AG09319 (cell line): ENCODE data around the gene ACSL6.

Experiments used
- DNase-seq: peaks from one replicate; pipeline ENCODE4 v3.0.0-alpha.2; 2010; ENCODE audit warnings: low read depth; ENCODE audit errors: extremely low read depth
- TF ChIP-seq, protein P1 (sequence below): IDR thresholded peaks from 2 replicates; pipeline ENCODE4 v1.5.1; 2011; ENCODE audit warnings: low read depth, mild to moderate bottlenecking, inconsistent platforms, low read length, moderate library complexity

ACSL6 gene, protein sequence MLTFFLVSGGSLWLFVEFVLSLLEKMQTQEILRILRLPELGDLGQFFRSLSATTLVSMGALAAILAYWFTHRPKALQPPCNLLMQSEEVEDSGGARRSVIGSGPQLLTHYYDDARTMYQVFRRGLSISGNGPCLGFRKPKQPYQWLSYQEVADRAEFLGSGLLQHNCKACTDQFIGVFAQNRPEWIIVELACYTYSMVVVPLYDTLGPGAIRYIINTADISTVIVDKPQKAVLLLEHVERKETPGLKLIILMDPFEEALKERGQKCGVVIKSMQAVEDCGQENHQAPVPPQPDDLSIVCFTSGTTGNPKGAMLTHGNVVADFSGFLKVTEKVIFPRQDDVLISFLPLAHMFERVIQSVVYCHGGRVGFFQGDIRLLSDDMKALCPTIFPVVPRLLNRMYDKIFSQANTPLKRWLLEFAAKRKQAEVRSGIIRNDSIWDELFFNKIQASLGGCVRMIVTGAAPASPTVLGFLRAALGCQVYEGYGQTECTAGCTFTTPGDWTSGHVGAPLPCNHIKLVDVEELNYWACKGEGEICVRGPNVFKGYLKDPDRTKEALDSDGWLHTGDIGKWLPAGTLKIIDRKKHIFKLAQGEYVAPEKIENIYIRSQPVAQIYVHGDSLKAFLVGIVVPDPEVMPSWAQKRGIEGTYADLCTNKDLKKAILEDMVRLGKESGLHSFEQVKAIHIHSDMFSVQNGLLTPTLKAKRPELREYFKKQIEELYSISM

DNA sequence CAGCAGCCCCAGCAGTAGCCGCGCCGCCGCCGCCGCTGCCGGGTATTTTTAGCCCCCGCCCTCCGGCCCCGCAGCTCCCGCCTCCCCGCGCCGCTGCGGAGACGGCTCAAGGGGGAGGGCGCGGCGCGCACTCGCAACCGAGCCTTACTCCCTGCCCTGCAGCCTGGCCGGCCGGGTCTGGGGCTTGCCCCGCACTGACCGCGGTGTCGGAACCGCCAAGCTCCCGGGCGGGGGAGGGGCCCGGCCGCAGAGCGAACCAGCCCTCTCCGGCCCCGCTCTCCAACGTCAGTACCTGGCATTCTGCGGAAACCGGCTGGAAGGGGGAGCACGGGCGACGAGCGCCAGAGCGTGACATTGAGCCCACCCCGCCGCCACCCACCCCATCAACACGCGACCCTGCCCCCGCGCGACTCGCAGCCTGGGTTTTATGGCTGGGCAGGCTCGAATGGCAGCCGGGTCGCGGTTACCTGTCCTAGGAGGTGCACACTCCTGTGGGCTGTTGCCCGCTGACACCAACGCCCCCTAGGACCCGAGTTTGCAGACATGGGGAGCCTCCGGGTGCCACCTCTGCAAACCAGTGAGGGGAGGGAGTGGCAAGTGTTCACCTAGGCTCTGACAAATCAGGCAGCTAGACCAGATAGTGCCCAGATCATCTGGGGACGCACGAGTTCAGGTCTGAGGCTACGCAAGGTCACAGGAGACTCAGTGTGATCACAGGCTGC is at the start of gene ACSL6:
Gene ACSL6, minus strand, starts transcription at position 37 of the 722 bp plus-strand sequence. CDS start 105 bp downstream, outside the sequence.
- DNase-seq: no peak
- TF ChIP-seq, protein P1, sequence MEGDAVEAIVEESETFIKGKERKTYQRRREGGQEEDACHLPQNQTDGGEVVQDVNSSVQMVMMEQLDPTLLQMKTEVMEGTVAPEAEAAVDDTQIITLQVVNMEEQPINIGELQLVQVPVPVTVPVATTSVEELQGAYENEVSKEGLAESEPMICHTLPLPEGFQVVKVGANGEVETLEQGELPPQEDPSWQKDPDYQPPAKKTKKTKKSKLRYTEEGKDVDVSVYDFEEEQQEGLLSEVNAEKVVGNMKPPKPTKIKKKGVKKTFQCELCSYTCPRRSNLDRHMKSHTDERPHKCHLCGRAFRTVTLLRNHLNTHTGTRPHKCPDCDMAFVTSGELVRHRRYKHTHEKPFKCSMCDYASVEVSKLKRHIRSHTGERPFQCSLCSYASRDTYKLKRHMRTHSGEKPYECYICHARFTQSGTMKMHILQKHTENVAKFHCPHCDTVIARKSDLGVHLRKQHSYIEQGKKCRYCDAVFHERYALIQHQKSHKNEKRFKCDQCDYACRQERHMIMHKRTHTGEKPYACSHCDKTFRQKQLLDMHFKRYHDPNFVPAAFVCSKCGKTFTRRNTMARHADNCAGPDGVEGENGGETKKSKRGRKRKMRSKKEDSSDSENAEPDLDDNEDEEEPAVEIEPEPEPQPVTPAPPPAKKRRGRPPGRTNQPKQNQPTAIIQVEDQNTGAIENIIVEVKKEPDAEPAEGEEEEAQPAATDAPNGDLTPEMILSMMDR: no peak

DNA sequence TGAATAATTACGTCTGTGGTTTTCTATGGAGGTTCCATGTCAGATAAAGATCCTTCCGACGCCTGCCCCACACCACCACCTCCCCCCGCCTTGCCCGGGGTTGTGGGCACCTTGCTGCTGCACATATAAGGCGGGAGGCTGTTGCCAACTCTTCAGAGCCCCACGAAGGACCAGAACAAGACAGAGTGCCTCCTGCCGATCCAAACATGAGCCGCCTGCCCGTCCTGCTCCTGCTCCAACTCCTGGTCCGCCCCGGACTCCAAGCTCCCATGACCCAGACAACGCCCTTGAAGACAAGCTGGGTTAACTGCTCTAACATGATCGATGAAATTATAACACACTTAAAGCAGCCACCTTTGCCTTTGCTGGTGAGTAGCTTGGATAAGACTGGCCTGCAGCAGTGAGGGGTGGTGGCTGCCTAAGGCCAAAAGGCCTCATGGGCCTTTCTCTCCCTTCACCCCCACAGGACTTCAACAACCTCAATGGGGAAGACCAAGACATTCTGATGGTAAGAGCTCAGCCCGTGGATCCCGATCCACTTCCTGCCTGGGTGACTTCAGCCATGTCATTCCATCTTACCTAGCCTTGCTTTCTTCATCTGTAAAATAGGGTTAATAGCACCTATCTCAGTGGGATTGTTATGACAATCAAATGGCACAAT is 49.2 kb upstream of the ACSL6 start, which contains the start of gene IL3:
Gene IL3, plus strand, starts transcription at position 155 of the 661 bp plus-strand sequence. Its CDS starts 52 bp downstream, at position 207.
- TF ChIP-seq, protein P1: no peak
- DNase-seq: no peak

DNA sequence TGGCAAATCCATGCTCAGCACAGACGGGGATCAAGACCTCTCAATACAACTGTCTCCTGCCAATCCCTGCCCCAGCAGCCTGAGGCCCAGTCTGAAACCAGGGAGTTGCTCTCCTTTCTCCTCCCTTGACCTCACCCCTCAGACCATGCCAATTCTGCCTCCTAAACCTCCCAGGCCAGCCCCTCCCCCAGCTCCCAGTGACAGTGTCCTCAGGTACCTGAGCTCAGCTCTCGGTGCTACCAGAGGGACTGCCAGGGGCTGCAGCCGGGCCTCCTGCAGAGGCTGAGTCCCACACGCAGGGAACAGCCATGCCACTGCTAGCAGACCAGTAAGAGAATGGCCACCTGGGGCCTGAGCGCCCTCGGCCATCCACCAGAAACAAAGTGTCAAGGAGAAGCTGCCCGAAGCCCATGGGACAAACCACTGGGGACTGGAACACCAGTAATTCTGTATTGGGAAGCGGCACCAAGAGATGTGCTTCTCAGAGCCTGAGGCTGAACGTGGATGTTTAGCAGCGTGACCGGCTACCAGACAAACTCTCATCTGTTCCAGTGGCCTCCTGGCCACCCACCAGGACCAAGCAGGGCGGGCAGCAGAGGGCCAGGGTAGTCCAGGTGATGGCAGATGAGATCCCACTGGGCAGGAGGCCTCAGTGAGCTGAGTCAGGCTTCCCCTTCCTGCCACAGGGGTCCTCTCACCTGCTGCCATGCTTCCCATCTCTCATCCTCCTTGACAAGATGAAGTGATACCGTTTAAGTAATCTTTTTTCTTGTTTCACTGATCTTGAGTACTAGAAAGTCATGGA is 48.4 kb upstream of the ACSL6 start:
- TF ChIP-seq, protein P1: no peak
- DNase-seq: no peak

DNA sequence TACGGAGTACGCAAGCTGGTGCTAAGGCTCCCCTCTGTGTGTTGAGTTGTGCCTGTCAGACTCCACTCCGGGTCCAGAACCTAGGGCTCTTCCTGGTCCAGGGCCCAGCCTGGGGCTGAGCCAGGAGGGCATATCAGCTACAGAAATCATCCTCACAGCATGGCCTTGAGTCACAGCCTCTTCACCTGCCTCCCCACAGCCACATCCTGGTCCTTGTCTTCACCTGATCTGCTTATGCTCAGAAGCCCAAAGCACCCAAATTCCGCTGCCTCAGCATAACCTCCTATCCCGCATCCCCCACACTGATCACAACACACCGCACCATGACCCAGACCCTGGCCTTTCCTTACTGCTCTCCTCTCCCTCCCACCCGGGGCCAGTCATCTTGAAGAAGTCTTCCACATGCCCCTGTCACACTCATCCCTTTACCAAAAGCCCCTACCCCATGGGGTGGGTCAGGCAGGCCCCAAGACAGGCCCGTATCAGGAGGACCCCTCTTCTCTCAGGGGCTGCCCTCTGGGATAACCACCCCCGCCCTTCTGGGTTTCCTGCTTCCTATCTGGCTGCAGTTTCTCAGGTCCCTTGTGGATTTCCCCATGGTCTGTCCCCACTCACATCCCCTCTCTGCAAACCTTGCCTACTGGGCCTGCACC is 47.7 kb upstream of the ACSL6 start:
- no peak for DNase-seq
- TF ChIP-seq, protein P1: no peak

DNA sequence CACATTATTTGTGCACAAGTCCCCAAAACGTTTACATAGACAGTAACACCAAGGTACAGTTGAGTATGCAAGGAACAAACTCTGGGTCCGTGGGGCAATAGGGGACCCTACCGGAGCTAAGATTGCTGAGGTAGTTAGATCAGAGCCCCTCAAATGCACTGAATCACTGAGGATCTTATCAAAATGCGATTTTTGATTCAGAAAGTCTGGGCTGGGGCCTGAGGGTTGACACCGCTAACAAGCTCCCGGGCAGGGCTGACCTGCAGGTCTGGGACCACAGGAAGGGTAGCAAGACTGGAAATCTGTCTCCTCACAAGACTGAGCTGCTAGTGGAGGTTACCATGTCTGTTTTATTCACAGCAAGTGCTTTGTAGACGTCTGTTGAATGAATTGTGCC is 47.2 kb upstream of the ACSL6 start:
- TF ChIP-seq, protein P1: no peak
- no peak for DNase-seq
